Lower leg skin (tissue), 4 donors: ENCODE data around the gene GAL3ST1. TPM values are rescaled to one million over a fixed set of nuclear protein-coding genes. Genes with fewer than 3 reads are reported as not detected.

Experiments used
- DNase-seq, 2 donors: peaks; one replicate each; pipeline ENCODE4 v3.0.0-alpha.2; 2019; ENCODE audit warnings: low spot score in 2 of 2
- H3K4me3 ChIP-seq: fragments of 200-600 bp; sonication (generic); 2 replicates; pipeline ENCODE4 v1.5.1; 2017; ENCODE audit warnings: mild to moderate bottlenecking, low read depth; ENCODE audit not compliant: poor library complexity, severe bottlenecking
- CTCF ChIP-seq, 3 donors: fragments of 450-650 bp; IDR thresholded peaks; one replicate each; pipeline ENCODE4 v1.5.1; 2016; ENCODE audit warnings: antibody characterized with exemption in 3 of 3, mild to moderate bottlenecking in 3 of 3, moderate library complexity in 2 of 3
- POLR2A ChIP-seq, 2 donors: fragments of 450-650 bp; IDR thresholded peaks; one replicate each; pipeline ENCODE4 v1.6.1; 2016 to 2017; ENCODE audit warnings: antibody characterized with exemption in 2 of 2, mild to moderate bottlenecking in 1 of 2, moderate library complexity in 1 of 2
- WGBS, 2 donors: methylation state at CpG; one replicate each; pipeline ENCODE4 v1.1.5; 2018; 5-methylcytosine and 5-hydroxymethylcytosine counted together
- intact Hi-C: fragments of 100-400 bp; cut with DNase I; formaldehyde crosslinking; loops from one replicate; pipeline ENCODE4 v1.15.0; 2023; ENCODE audit warnings: low total_unique reads
- total RNA-seq, 4 donors: library from RNA; depleted of rRNA; stranded (reverse); fragments of >200 nt; gene quantifications; one replicate each; pipeline ENCODE4 v1.1.0, GENCODE V29; 2016

The GAL3ST1 gene
- total RNA-seq, 4 donors from 2014 or later, result 0.61 to 6.4 (median 1.9) TPM

GRCh38 chr22:30559889-30560288 is 14.6 kb downstream of the GAL3ST1 start:
- no peak for TF ChIP-seq CTCF (IDR thresholded peaks at IDR 0.05)
- TF ChIP-seq POLR2A (IDR thresholded peaks at IDR 0.05), result no peak
- no peak for DNase-seq
- intact Hi-C loops, result no loop called here
- 75 to 80% methylated on average over 6 of the region's 6 CpGs for WGBS, 2 donors
- H3K4me3 ChIP-seq, result no peak overlapping the region

GRCh38 chr22:30557243-30557642 is 17.2 kb downstream of the GAL3ST1 start:
- 74% methylated on average over 6 to 8 of the region's 8 CpGs for WGBS, 2 donors
- intact Hi-C loops, result no loop called here
- TF ChIP-seq POLR2A (IDR thresholded peaks at IDR 0.05) (no peak), CTCF (IDR thresholded peaks at IDR 0.05) (no peak)
- no peak for DNase-seq
- no peak overlapping the region for H3K4me3 ChIP-seq

- H3K4me3 ChIP-seq, result no peak overlapping the region
- intact Hi-C loops, result no loop called here
- no peak for DNase-seq
- 65 to 79% methylated on average over 6 of the region's 6 CpGs for WGBS, 2 donors
- no peak for TF ChIP-seq CTCF (IDR thresholded peaks at IDR 0.05)
- TF ChIP-seq POLR2A (IDR thresholded peaks at IDR 0.05), result no peak
Measured at GRCh38 chr22:30556388-30556787, 18.1 kb downstream of the GAL3ST1 start.

- WGBS, 2 donors, result 95 to 96% methylated on average over 73 of the region's 73 CpGs
- H3K4me3 ChIP-seq, result no peak overlapping the region
- no peak for DNase-seq
- intact Hi-C loops, result no loop called here
- TF ChIP-seq POLR2A (IDR thresholded peaks at IDR 0.05) (no peak), CTCF (IDR thresholded peaks at IDR 0.05) (no peak)
Measured at GRCh38 chr22:30555282-30556210, 18.9 kb downstream of the GAL3ST1 start.

- intact Hi-C loops, result no loop called here
Measured at GRCh38 chr22:30553971-30554370, 20.5 kb downstream of the GAL3ST1 start.

More at GRCh38 chr22:30553971-30554370, 20.5 kb downstream of the GAL3ST1 start:
- TF ChIP-seq POLR2A (IDR thresholded peaks at IDR 0.05) (no peak), CTCF (IDR thresholded peaks at IDR 0.05) (no peak)
- H3K4me3 ChIP-seq, result no peak overlapping the region
- 73 to 75% methylated on average over 7 of the region's 7 CpGs for WGBS, 2 donors
- DNase-seq, result no peak
